Stimulated activated effector memory CD8-positive, alpha-beta T cell treated with anti-CD3 and anti-CD28 coated beads, Interleukin-12 subunit alpha, Interleukin-12 subunit beta, amount 100 ng/mL, for 72 hours (primary cell): Measurements from ENCODE around the gene LIME1.

Experiments
- ATAC-seq: fragments of 150-1000 bp; cut with Tn5 transposase; 2 replicates; pipeline ENCODE4 v1.10.0; 2021
- DNase-seq, 2 donors: peaks; one replicate each; pipeline ENCODE4 v3.0.0; 2021 to 2022; ENCODE audit warnings: low spot score in 2 of 2
- H3K27ac Mint-ChIP-seq: one replicate; pipeline ENCODE4 v1.8.0; 2022; ENCODE audit warnings: mild to moderate bottlenecking, mixed read lengths
- H3K36me3 Mint-ChIP-seq: one replicate; pipeline ENCODE4 v1.8.0; 2022; ENCODE audit warnings: mild to moderate bottlenecking, mixed read lengths
- H3K4me1 Mint-ChIP-seq: one replicate; pipeline ENCODE4 v1.8.0; 2022; ENCODE audit warnings: mixed read lengths
- H3K4me3 Mint-ChIP-seq: one replicate; pipeline ENCODE4 v1.8.0; 2022; ENCODE audit warnings: mild to moderate bottlenecking, mixed read lengths
- H3K9me3 Mint-ChIP-seq: one replicate; pipeline ENCODE4 v1.8.0; 2022; ENCODE audit warnings: mixed read lengths

The LIME1 gene

GRCh38 chr20:63739130-63740069, 2.9 kb downstream of the LIME1 start, which contains the start of gene SLC2A4RG:
TSS of gene SLC2A4RG (plus strand) at chr20:63739776. CDS start at chr20:63739913, 137 bp downstream.
- Mint-ChIP-seq H3K27ac (peak within 1 kb of the TSS; percentile 26), H3K9me3 (no peaks in the 10 kb centered on the region), H3K4me3 (peak within 1 kb of the TSS; percentile 76), H3K36me3 (peaks cover 26% of the 10 kb centered on the region), H3K4me1 (peaks cover 20% of the 10 kb centered on the region)
- DNase-seq (peak; percentile 65 to 76), ATAC-seq (peak; percentile 69)

DNA sequence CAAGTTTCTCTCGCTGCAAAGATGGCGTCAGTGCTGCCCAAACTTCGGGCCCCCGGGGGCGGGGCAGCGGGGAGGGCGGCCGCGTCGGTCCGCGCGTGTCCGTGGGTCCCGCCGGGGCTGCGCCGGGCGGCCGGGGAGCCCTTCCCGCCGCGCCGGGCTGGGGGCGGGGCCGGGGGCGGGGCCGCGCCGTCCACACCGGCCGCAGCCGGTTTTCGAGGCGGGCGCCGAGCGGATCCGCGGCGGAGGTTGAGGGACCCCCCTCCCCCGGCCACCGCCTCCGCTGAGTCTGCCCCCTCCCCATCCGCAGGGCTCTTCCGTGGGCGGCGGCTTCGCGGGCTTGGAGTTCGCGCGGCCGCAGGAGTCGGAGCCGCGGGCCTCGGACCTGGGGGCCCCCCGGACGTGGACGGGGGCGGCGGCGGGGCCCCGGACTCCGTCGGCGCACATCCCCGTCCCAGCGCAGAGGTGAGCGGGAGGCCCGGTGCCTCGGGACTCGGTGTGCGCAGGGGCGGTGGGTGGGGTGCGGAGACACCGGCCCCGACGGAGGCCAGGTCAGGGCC, 3.7 kb downstream of the LIME1 start:
- DNase-seq (peak in 1 of 2 donors; percentile 32), ATAC-seq (peak; percentile 24)
- Mint-ChIP-seq H3K4me3 (peak overlapping the region; percentile 55), H3K36me3 (peaks cover 26% of the 10 kb centered on the region), H3K27ac (no peak overlapping the region), H3K4me1 (peaks cover 20% of the 10 kb centered on the region), H3K9me3 (no peaks in the 10 kb centered on the region)

- Mint-ChIP-seq H3K27ac (no peak overlapping the region), H3K36me3 (peaks cover 26% of the 10 kb centered on the region), H3K9me3 (no peaks in the 10 kb centered on the region), H3K4me3 (peak overlapping the region; percentile 55), H3K4me1 (peaks cover 14% of the 10 kb centered on the region)
- DNase-seq (no peak), ATAC-seq (peak; percentile 23)
Observed at GRCh38 chr20:63740627-63741353, 4.3 kb downstream of the LIME1 start.

- Mint-ChIP-seq H3K36me3 (peaks cover 21% of the 10 kb centered on the region), H3K9me3 (no peaks in the 10 kb centered on the region), H3K27ac (no peak overlapping the region), H3K4me3 (peak overlapping the region; percentile 55), H3K4me1 (peaks cover 9% of the 10 kb centered on the region)
- no peak for ATAC-seq
- no peak for DNase-seq
Observed at GRCh38 chr20:63741354-63741675, 4.9 kb downstream of the LIME1 start.

- DNase-seq (no peak), ATAC-seq (no peak)
- peaks cover 4% of the 10 kb centered on the region for H3K4me1 Mint-ChIP-seq
- H3K4me3 Mint-ChIP-seq: peak overlapping the region; percentile 55
- peaks cover 17% of the 10 kb centered on the region for H3K36me3 Mint-ChIP-seq
- H3K9me3 Mint-ChIP-seq: no peaks in the 10 kb centered on the region
- no peak overlapping the region for H3K27ac Mint-ChIP-seq
Observed at GRCh38 chr20:63741676-63742380, 5.4 kb downstream of the LIME1 start.

DNA sequence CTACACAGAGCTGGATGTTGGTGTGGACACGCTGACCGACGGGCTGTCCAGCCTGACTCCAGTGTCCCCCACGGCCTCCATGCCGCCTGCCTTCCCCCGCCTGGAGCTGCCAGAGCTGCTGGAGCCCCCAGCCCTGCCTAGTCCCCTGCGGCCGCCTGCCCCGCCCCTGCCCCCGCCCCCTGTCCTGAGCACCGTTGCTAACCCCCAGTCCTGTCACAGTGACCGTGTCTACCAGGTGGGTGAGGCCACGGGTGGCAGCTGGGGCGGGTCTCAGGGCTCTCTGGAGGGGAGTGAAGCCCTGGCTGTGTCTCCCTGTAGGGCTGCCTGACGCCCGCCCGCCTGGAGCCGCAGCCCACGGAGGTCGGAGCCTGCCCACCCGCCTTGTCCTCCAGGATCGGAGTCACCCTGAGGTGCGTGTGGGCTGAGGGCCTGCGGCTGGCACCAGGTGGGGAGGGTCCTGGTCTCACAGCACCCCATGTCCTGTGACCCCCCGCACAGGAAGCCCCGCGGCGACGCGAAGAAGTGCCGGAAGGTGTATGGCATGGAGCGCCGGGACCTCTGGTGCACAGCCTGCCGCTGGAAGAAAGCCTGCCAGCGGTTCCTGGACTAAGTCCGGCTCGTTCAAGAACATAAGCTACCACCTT, 6.0 kb downstream of the LIME1 start:
- no peak for ATAC-seq
- Mint-ChIP-seq H3K27ac (no peak overlapping the region), H3K36me3 (peaks cover 17% of the 10 kb centered on the region), H3K4me1 (no peaks in the 10 kb centered on the region), H3K4me3 (no peak overlapping the region), H3K9me3 (no peaks in the 10 kb centered on the region)
- no peak for DNase-seq

DNA sequence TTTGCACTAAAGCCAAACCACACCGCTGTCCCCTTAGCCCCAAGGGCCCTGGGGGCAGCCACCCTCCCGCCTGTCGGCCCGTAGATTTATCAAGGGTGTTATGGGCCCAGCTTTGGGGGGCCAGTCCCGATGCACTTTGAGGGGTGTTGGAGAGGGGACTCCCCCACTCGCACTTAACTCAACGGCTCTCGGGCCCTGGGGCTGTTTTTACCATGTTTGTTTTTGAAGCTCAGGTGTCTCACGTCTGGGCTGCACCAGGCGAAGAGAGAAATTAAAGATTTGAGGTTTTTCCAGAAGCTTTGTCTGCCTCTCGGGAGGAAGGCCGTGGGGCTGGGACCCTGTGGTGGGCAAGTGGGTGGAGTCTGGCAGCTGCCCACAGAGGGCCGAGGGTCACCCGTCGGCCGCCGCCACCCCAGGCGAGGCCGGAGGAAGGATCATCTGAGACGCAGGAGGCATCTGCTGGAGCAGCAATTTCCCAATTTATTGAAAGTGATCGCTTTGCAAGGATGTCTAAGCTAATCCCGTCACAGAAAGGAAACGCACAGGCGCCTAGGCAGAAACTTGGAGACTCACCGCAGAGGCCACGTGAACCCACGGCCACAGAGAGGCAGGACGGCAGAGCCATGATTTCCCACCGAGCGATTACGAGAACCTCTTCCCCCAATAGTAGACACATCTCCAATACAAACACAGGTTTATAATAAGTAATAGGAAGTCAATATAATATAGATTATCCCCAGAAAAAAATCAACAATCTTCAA, 6.9 kb downstream of the LIME1 start:
- H3K4me3 Mint-ChIP-seq: no peak overlapping the region
- no peak for ATAC-seq
- H3K9me3 Mint-ChIP-seq: no peaks in the 10 kb centered on the region
- no peaks in the 10 kb centered on the region for H3K4me1 Mint-ChIP-seq
- no peak for DNase-seq
- no peak overlapping the region for H3K27ac Mint-ChIP-seq
- H3K36me3 Mint-ChIP-seq: peaks cover 17% of the 10 kb centered on the region

GRCh38 chr20:63744158-63744557, 7.7 kb downstream of the LIME1 start:
- Mint-ChIP-seq H3K27ac (no peak overlapping the region), H3K4me3 (no peak overlapping the region), H3K4me1 (no peaks in the 10 kb centered on the region), H3K36me3 (peaks cover 17% of the 10 kb centered on the region), H3K9me3 (no peaks in the 10 kb centered on the region)
- no peak for ATAC-seq
- no peak for DNase-seq

- H3K9me3 Mint-ChIP-seq: no peaks in the 10 kb centered on the region
- ATAC-seq (no peak), DNase-seq (no peak)
- H3K27ac Mint-ChIP-seq: no peak overlapping the region
- peaks cover 4% of the 10 kb centered on the region for H3K4me1 Mint-ChIP-seq
- peaks cover 17% of the 10 kb centered on the region for H3K36me3 Mint-ChIP-seq
- no peak overlapping the region for H3K4me3 Mint-ChIP-seq
Observed at GRCh38 chr20:63744574-63745423, 8.3 kb downstream of the LIME1 start.

DNA sequence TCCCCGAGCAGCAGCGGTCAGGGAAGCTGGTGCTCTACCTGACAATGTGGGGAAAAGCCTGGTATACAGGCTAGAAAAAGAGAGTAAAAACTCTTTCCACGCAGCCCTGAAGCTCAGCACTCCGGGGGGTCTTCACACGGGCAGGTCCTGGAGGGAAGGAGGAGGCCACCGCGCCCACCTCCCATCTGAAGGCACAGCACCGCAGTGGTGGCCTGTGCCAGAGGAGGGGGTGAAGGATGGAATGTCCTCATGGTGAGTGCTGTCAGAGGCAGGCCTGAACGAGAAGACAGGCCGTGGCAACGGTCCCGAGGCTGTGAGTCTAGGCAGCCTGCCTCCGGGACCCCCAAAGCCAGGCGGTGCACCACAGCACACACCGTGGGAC, 9.0 kb downstream of the LIME1 start:
- Mint-ChIP-seq H3K9me3 (no peaks in the 10 kb centered on the region), H3K27ac (no peak overlapping the region), H3K4me1 (peaks cover 5% of the 10 kb centered on the region), H3K4me3 (no peak overlapping the region), H3K36me3 (peaks cover 17% of the 10 kb centered on the region)
- ATAC-seq (no peak), DNase-seq (no peak)

DNA sequence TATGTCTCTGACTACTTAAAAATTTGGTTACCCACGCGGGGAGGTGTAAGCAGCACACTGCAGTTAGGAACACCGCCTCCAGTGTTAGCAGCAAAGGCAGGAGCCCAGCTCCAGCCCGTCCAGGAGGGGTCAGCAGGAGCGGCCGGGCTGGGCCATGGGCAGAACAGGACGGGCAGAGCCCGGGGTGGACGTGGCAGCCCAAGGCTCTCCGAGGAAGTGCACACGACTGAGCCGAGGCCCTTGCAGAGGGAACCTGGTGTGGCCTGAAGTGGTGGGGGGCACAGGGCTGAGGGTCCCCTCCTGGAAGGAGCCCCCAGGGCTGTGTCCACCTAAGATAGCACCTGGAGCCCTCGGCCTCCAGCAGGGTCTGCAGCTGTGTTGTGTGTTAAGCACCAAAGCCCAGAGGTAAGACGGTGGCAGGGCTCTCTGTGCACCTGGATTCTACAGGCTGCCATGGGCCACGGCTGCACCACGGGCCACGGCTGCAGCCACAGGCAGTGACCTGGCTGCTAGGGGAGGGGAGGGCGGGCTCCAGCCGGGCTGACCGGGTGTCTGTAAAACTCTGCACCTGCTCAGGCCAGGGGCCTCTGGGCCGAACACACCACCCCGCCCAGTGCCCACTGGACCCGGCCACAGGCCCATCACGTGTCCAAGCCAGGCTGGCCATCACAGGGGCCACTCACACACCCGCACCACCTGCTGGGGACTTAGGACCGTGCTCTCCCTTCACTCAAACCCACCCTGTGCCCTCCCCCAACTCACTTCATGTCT, 9.7 kb downstream of the LIME1 start:
- H3K4me1 Mint-ChIP-seq: peaks cover 12% of the 10 kb centered on the region
- ATAC-seq (no peak), DNase-seq (no peak)
- no peak overlapping the region for H3K4me3 Mint-ChIP-seq
- no peaks in the 10 kb centered on the region for H3K9me3 Mint-ChIP-seq
- H3K27ac Mint-ChIP-seq: no peak overlapping the region
- peaks cover 17% of the 10 kb centered on the region for H3K36me3 Mint-ChIP-seq

DNA sequence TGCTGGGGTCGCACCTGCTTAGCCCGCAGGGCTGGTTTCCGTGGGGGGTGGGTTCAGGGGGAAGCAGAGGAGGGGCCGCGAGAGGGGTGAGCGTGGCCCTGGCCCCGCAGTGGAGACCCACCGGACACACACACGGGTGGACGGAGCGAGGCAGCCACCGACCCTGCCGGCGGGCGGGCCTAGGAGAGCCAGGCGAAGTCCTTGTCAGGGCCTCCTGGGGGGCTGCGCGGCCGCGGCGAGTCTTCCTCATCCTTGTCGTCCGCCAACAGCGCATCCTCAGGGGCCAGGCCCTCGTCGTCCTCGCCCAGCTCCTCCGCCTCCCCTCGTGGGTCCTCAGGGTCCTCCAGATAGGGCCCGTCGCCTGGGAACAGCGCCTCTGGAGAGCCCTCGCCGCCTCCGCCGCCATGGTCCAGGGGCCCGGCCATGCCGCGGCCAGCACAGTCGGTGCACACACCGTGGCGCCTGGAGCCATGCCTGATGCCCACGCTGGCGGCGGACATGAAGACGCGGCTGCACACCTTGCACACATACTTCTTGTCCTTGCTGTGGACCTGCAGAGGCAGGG, 10.4 kb downstream of the LIME1 start:
- Mint-ChIP-seq H3K9me3 (no peaks in the 10 kb centered on the region), H3K36me3 (peaks cover 13% of the 10 kb centered on the region), H3K4me3 (no peak overlapping the region), H3K4me1 (peaks cover 19% of the 10 kb centered on the region), H3K27ac (no peak overlapping the region)
- no peak for DNase-seq
- no peak for ATAC-seq

GRCh38 chr20:63747622-63748069, 11.2 kb downstream of the LIME1 start:
- H3K4me3 Mint-ChIP-seq: no peak overlapping the region
- peaks cover 22% of the 10 kb centered on the region for H3K4me1 Mint-ChIP-seq
- no peak for ATAC-seq
- H3K9me3 Mint-ChIP-seq: no peaks in the 10 kb centered on the region
- H3K27ac Mint-ChIP-seq: no peak overlapping the region
- DNase-seq: no peak
- H3K36me3 Mint-ChIP-seq: peaks cover 10% of the 10 kb centered on the region
